ENCODE measurements around the gene XRCC1. TPM values are rescaled to one million over a fixed set of nuclear protein-coding genes. Genes with fewer than 3 reads are reported as not detected.

The XRCC1 gene, protein sequence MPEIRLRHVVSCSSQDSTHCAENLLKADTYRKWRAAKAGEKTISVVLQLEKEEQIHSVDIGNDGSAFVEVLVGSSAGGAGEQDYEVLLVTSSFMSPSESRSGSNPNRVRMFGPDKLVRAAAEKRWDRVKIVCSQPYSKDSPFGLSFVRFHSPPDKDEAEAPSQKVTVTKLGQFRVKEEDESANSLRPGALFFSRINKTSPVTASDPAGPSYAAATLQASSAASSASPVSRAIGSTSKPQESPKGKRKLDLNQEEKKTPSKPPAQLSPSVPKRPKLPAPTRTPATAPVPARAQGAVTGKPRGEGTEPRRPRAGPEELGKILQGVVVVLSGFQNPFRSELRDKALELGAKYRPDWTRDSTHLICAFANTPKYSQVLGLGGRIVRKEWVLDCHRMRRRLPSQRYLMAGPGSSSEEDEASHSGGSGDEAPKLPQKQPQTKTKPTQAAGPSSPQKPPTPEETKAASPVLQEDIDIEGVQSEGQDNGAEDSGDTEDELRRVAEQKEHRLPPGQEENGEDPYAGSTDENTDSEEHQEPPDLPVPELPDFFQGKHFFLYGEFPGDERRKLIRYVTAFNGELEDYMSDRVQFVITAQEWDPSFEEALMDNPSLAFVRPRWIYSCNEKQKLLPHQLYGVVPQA
- polyA plus RNA-seq (2013, experiment 1 of 2) = 58.4 TPM
- 57.7 TPM for polyA plus RNA-seq (2013, experiment 2 of 2)

- Histone ChIP-seq H3K4me1 (ENCODE audit: control insufficient read depth, insufficient read depth, low read length, poor library complexity, severe bottlenecking) (peaks cover 7% of the 10 kb centered on the region), H3K27ac (ENCODE audit: low read depth, low read length, severe bottlenecking) (peak within 1 kb of the TSS; percentile 77)
These were observed at the start of gene XRCC1, which contains the start of gene PINLYP for GRCh38 chr19:43575156-43575950. Gene XRCC1 (minus strand): TSS chr19:43575527. CDS start chr19:43575458, 69 bp downstream. Gene PINLYP (plus strand): TSS chr19:43575801. CDS start chr19:43577192, 1,391 bp downstream.

GRCh38 chr19:43624933-43625332 lies 49.6 kb upstream of the XRCC1 start:
- Histone ChIP-seq H3K9me3 (ENCODE audit: control insufficient read depth, low read length) (no peaks in the 10 kb centered on the region), H3K36me3 (ENCODE audit: control insufficient read depth, insufficient read depth, low read length) (peaks cover 34% of the 10 kb centered on the region), H3K4me3 (ENCODE audit: extremely low read depth, insufficient read depth, low read length, poor library complexity, severe bottlenecking) (no peak overlapping the region), H3K4me1 (ENCODE audit: control insufficient read depth, insufficient read depth, low read length, poor library complexity, severe bottlenecking) (peaks cover 2% of the 10 kb centered on the region), H3K27ac (ENCODE audit: low read depth, low read length, severe bottlenecking) (no peak overlapping the region)
- 35 to 41% methylated on average over 13 to 17 of the region's 30 CpGs for WGBS, 2 experiments (ENCODE audit: insufficient coverage in 2 of 2)

More at GRCh38 chr19:43575156-43575950, at the start of gene XRCC1, which contains the start of gene PINLYP:
- Histone ChIP-seq H3K4me3 (ENCODE audit: extremely low read depth, insufficient read depth, low read length, poor library complexity, severe bottlenecking) (peak within 1 kb of the TSS; percentile 90), H3K9me3 (ENCODE audit: control insufficient read depth, low read length) (no peaks in the 10 kb centered on the region), H3K36me3 (ENCODE audit: control insufficient read depth, insufficient read depth, low read length) (peaks cover 9% of the 10 kb centered on the region)
- WGBS, 2 experiments (ENCODE audit: insufficient coverage in 2 of 2) = 1% methylated on average over 34 to 36 of the region's 51 CpGs

DNA sequence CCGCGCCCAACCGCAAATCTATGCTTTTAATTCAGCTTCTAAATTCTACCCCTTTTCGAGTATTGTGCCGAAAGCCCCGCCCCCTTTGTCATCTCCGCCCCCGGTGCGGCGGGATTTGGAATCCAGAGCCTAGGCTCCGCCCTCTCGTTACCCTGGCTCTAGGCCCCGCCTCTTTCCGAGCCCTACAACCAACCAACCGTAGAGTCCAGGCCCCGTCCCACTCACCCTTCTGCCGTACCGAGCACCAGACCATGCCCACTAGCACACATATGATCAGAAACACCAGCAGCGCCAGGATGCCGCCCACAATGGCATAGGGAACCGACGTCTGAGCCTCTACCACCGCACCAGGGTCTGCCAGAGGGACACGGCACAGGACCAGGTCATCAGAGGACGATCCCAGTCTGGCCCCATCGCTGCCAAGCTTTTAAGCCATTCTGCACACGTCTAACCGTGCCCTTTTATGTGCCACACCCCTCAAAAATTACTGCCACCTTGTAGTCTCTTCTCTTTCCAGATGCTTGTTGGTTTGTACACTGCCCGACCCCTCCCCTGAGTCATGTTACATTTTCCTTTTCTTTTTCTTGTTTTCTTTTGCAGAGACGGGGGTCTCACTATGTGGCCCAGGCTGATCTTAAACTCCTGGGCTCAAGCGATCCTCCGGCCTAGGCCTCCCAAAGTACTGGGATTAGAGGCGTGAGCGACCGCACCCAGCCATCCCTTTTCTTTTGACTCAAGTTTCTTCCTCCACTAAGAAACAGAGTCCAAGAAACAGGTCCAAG lies 48.8 kb upstream of the XRCC1 start:
- H3K4me3 ChIP-seq (ENCODE audit: extremely low read depth, insufficient read depth, low read length, poor library complexity, severe bottlenecking) = no peak overlapping the region
- H3K27ac ChIP-seq (ENCODE audit: low read depth, low read length, severe bottlenecking) = no peak overlapping the region
- peaks cover 34% of the 10 kb centered on the region for H3K36me3 ChIP-seq (ENCODE audit: control insufficient read depth, insufficient read depth, low read length)
- WGBS, 2 experiments (ENCODE audit: insufficient coverage in 2 of 2) = 95% methylated on average over 27 to 33 of the region's 35 CpGs
- peaks cover 5% of the 10 kb centered on the region for H3K4me1 ChIP-seq (ENCODE audit: control insufficient read depth, insufficient read depth, low read length, poor library complexity, severe bottlenecking)
- no peaks in the 10 kb centered on the region for H3K9me3 ChIP-seq (ENCODE audit: control insufficient read depth, low read length)

GRCh38 chr19:43622956-43623355 lies 47.6 kb upstream of the XRCC1 start:
- peaks cover 34% of the 10 kb centered on the region for H3K36me3 ChIP-seq (ENCODE audit: control insufficient read depth, insufficient read depth, low read length)
- H3K4me1 ChIP-seq (ENCODE audit: control insufficient read depth, insufficient read depth, low read length, poor library complexity, severe bottlenecking) = peaks cover 5% of the 10 kb centered on the region
- H3K27ac ChIP-seq (ENCODE audit: low read depth, low read length, severe bottlenecking) = no peak overlapping the region
- H3K9me3 ChIP-seq (ENCODE audit: control insufficient read depth, low read length) = no peaks in the 10 kb centered on the region
- H3K4me3 ChIP-seq (ENCODE audit: extremely low read depth, insufficient read depth, low read length, poor library complexity, severe bottlenecking) = no peak overlapping the region
- no CpG with 5 or more reads among the region's 1 CpG for WGBS, 2 experiments (ENCODE audit: insufficient coverage in 2 of 2)

- WGBS, 2 experiments (ENCODE audit: insufficient coverage in 2 of 2) = 72 to 82% methylated on average over 2 to 3 of the region's 4 CpGs
- H3K9me3 ChIP-seq (ENCODE audit: control insufficient read depth, low read length) = no peaks in the 10 kb centered on the region
- H3K36me3 ChIP-seq (ENCODE audit: control insufficient read depth, insufficient read depth, low read length) = peaks cover 34% of the 10 kb centered on the region
- no peak overlapping the region for H3K27ac ChIP-seq (ENCODE audit: low read depth, low read length, severe bottlenecking)
- peaks cover 5% of the 10 kb centered on the region for H3K4me1 ChIP-seq (ENCODE audit: control insufficient read depth, insufficient read depth, low read length, poor library complexity, severe bottlenecking)
- no peak overlapping the region for H3K4me3 ChIP-seq (ENCODE audit: extremely low read depth, insufficient read depth, low read length, poor library complexity, severe bottlenecking)
These were observed 46.7 kb upstream of the XRCC1 start for GRCh38 chr19:43622070-43622469.

GRCh38 chr19:43620061-43621001 lies 45.0 kb upstream of the XRCC1 start:
- H3K27ac ChIP-seq (ENCODE audit: low read depth, low read length, severe bottlenecking) = peak overlapping the region; percentile 97
- no peaks in the 10 kb centered on the region for H3K9me3 ChIP-seq (ENCODE audit: control insufficient read depth, low read length)
- H3K4me1 ChIP-seq (ENCODE audit: control insufficient read depth, insufficient read depth, low read length, poor library complexity, severe bottlenecking) = peaks cover 5% of the 10 kb centered on the region
- H3K36me3 ChIP-seq (ENCODE audit: control insufficient read depth, insufficient read depth, low read length) = peaks cover 28% of the 10 kb centered on the region
- H3K4me3 ChIP-seq (ENCODE audit: extremely low read depth, insufficient read depth, low read length, poor library complexity, severe bottlenecking) = peak overlapping the region; percentile 57
- 39 to 51% methylated on average over 13 of the region's 23 CpGs for WGBS, 2 experiments (ENCODE audit: insufficient coverage in 2 of 2)

DNA sequence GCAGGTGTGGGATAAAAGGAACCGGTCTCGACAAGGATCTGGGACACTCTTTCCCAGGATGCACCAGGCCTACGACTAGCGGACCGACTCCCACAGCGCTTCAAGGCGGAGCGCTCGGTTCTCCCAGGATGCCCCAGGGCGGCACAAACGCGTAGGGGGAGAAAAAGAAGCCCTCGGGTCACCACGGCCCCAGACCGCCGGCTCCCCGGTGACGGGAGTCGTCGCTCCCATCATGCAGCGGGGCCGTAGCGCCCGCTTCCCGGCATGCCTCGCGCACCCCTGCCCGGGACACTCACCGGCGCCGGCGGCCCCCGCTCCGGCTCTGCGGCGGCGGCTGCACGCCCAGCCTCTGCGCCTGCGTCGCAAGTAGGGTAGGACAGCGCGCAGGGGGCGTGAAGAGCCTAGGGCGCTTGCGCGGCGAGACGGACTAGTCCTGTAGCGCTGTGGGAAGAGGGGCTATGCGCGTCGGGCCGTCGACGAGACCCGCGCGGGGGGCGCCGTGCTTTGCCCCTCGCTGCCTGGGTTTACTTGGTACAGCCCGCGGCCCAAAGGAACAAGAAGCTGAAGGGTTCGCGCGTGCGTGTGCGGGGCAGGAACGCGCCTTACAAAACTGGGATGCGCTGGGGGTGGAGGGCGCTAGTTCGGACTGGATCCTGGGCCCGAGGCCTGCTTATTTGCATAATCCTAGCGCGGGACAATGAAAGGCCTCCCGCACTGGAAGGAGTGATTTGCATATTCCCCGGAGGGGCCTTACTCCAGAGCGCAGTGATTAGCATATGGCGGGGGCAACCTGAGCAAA lies 44.1 kb upstream of the XRCC1 start, which contains the start of gene ZNF428:
Gene ZNF428 (minus strand): TSS at position 368 of the 799 bp plus-strand sequence. CDS start 5,325 bp downstream, outside the sequence.
- no peaks in the 10 kb centered on the region for H3K9me3 ChIP-seq (ENCODE audit: control insufficient read depth, low read length)
- 1% methylated on average over 50 to 81 of the region's 81 CpGs for WGBS, 2 experiments (ENCODE audit: insufficient coverage in 2 of 2)
- peaks cover 5% of the 10 kb centered on the region for H3K4me1 ChIP-seq (ENCODE audit: control insufficient read depth, insufficient read depth, low read length, poor library complexity, severe bottlenecking)

GRCh38 chr19:43618921-43619261 lies 43.6 kb upstream of the XRCC1 start:
- WGBS, 2 experiments (ENCODE audit: insufficient coverage in 2 of 2) = 9 to 14% methylated on average over 12 to 13 of the region's 14 CpGs
- no peaks in the 10 kb centered on the region for H3K9me3 ChIP-seq (ENCODE audit: control insufficient read depth, low read length)

More for the DNA sequence above, 44.1 kb upstream of the XRCC1 start, which contains the start of gene ZNF428:
- Histone ChIP-seq H3K4me3 (ENCODE audit: extremely low read depth, insufficient read depth, low read length, poor library complexity, severe bottlenecking) (peak within 1 kb of the TSS; percentile 57), H3K36me3 (ENCODE audit: control insufficient read depth, insufficient read depth, low read length) (peaks cover 27% of the 10 kb centered on the region), H3K27ac (ENCODE audit: low read depth, low read length, severe bottlenecking) (peak within 1 kb of the TSS; percentile 97)

More at GRCh38 chr19:43618921-43619261, 43.6 kb upstream of the XRCC1 start:
- Histone ChIP-seq H3K27ac (ENCODE audit: low read depth, low read length, severe bottlenecking) (peak overlapping the region; percentile 97), H3K4me3 (ENCODE audit: extremely low read depth, insufficient read depth, low read length, poor library complexity, severe bottlenecking) (peak overlapping the region; percentile 57), H3K4me1 (ENCODE audit: control insufficient read depth, insufficient read depth, low read length, poor library complexity, severe bottlenecking) (peaks cover 5% of the 10 kb centered on the region), H3K36me3 (ENCODE audit: control insufficient read depth, insufficient read depth, low read length) (peaks cover 29% of the 10 kb centered on the region)
